Left ventricle myocardium inferior (tissue), 1 donor: ENCODE measurements around the gene KLHL11. TPM values are rescaled to one million over a fixed set of nuclear protein-coding genes. Genes with fewer than 3 reads are reported as not detected.

Experiments
- DNase-seq: peaks from one replicate; pipeline ENCODE4 v3.0.0-alpha.2; 2020
- H3K27ac ChIP-seq: fragments of 200-600 bp; replicated peaks from 2 replicates; pipeline ENCODE4 v1.8.0; 2021
- H3K27me3 ChIP-seq: fragments of 200-600 bp; 2 replicates; pipeline ENCODE4 v1.8.0; 2021; ENCODE audit warnings: low read depth
- H3K36me3 ChIP-seq: fragments of 200-600 bp; 2 replicates; pipeline ENCODE4 v1.8.0; 2021
- H3K4me1 ChIP-seq: fragments of 200-600 bp; 2 replicates; pipeline ENCODE4 v1.8.0; 2021
- H3K4me3 ChIP-seq: fragments of 200-600 bp; 2 replicates; pipeline ENCODE4 v1.8.0; 2021; ENCODE audit warnings: mild to moderate bottlenecking, moderate library complexity
- H3K9me3 ChIP-seq: fragments of 200-600 bp; replicated peaks from 2 replicates; pipeline ENCODE4 v1.8.0; 2021
- intact Hi-C: fragments of 100-400 bp; cut with micrococcal nuclease; formaldehyde crosslinking; loops from one replicate; pipeline ENCODE4 v1.11.0; 2022
- total RNA-seq: library from RNA; stranded (reverse); fragmentation: NEBNext Ultra II Directional; extraction: Animal tissue kit (Norgen Biotek cat#: 25700); gene quantifications from one replicate; pipeline ENCODE4 v1.2.1, GENCODE V29; 2021
- TF ChIP-seq, protein P1 (sequence below): fragments of 200-600 bp; IDR thresholded peaks from 2 replicates; pipeline ENCODE4 v1.8.0; 2021; ENCODE audit warnings: antibody characterized with exemption, mild to moderate bottlenecking, borderline replicate concordance
- donor health status: DM: no; HTN: yes; CAD: no; lungs with severe emphysema.

Gene KLHL11
- total RNA-seq, 1 donor from 2014 or later = 3.5 TPM

DNA sequence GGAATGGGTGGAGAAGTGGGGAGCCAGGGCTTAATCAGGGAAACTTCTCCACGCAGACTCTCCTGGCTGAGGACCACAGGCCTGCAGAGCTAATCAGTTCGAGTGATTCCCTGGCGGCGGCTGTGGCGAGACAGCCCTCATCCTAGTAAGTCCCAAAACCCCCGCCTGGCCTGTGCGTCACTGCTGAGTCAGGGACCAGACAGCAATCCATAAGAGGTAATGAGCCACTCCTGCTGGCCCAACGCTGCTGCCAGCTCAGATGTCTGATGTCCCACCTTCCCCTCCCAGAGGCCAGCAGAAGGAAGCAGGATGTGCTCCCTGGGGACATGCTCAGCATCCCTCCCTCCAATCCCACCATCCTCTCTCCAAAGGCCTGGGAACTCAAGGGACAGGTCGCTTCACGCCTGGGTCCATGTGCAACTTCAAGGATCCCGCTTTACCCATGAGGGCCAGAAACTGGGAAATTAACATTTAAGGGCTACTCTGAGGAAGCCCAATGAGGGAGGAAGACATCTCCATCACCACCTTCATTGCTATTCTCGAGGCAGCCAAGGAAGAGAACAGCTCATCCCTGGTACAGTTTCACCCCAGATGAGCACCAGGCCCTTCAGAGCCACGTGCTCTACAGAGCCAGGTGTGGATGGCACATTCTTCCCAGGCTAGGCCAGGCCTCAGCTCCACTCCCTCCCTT lies 45.6 kb upstream of the KLHL11 start:
- no peaks in the 10 kb centered on the region for H3K27me3 ChIP-seq
- no peak overlapping the region for H3K27ac ChIP-seq
- peaks cover 77% of the 10 kb centered on the region for H3K36me3 ChIP-seq
- no peak for DNase-seq
- TF ChIP-seq, protein P1, sequence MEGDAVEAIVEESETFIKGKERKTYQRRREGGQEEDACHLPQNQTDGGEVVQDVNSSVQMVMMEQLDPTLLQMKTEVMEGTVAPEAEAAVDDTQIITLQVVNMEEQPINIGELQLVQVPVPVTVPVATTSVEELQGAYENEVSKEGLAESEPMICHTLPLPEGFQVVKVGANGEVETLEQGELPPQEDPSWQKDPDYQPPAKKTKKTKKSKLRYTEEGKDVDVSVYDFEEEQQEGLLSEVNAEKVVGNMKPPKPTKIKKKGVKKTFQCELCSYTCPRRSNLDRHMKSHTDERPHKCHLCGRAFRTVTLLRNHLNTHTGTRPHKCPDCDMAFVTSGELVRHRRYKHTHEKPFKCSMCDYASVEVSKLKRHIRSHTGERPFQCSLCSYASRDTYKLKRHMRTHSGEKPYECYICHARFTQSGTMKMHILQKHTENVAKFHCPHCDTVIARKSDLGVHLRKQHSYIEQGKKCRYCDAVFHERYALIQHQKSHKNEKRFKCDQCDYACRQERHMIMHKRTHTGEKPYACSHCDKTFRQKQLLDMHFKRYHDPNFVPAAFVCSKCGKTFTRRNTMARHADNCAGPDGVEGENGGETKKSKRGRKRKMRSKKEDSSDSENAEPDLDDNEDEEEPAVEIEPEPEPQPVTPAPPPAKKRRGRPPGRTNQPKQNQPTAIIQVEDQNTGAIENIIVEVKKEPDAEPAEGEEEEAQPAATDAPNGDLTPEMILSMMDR = no peak
- intact Hi-C loops = no loop called here
- H3K9me3 ChIP-seq = no peaks in the 10 kb centered on the region
- H3K4me1 ChIP-seq = peaks cover 22% of the 10 kb centered on the region
- no peak overlapping the region for H3K4me3 ChIP-seq

DNA sequence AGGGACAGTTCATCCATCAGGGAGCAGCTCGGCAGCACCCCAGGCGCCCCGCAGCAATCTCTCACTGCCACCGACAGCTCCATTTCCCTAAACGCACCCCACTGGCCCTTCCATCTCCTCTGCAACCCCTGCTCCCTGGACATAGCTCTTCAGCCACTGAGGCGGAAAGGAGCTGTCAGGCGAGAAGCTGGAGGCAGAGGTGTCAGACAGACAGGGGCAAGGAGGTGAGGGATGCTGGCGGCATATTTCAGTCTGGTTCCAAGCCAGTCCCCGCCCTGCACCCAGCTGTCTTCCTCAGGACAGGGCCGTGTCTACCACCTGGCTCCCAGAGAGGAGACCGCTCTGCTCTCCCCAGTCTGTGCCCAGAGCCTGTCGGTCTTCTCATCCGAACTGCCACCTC lies 43.9 kb upstream of the KLHL11 start:
- peaks cover 7% of the 10 kb centered on the region for H3K4me1 ChIP-seq
- TF ChIP-seq, protein P1 = no peak
- H3K9me3 ChIP-seq = no peaks in the 10 kb centered on the region
- no peak overlapping the region for H3K4me3 ChIP-seq
- H3K27me3 ChIP-seq = no peaks in the 10 kb centered on the region
- H3K36me3 ChIP-seq = peaks cover 92% of the 10 kb centered on the region
- no peak overlapping the region for H3K27ac ChIP-seq
- no peak for DNase-seq
- intact Hi-C loops = no loop called here

DNA sequence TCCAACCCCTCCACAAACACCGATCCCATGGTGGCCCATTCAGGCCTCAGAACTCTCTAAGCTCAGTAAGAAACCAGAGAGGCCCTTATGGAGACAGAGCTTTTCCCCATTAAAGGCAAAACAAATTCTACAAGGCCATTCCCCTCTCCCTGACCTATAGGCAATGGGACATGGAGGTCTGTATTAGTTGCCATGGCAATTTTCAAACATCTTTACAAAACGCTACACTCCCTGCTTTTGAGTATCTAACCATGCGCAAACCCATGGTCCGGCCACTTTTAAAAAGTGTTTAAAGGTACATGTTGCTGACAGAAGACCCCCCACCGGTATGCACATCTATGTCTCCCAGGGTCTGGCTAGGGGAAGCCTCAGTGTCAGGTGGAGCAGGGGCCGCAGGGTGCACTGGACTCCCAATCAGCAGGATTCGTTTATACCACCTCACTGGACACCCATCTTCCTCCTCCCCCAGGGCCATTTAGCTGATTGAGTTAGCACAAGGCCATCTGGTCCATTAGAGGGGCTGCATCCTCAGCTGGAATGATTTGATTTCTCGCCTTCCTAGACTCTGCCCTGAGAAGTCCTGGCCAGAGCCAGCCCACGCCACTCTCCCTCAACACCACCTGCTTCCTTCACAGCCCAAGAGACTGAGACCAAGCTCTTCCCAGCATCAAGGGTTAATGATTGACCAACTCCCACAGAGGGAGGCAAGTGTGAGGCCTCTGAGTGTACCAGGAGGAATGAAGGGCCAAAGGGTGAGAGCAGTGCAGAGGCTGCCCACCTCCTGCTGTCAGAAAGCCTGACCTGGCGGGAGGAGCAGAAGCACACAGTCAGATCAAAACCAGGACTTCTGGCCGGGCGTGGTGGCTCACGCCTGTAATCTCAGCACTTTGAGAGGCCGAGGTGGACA lies 42.7 kb upstream of the KLHL11 start:
- intact Hi-C loops = no loop called here

DNA sequence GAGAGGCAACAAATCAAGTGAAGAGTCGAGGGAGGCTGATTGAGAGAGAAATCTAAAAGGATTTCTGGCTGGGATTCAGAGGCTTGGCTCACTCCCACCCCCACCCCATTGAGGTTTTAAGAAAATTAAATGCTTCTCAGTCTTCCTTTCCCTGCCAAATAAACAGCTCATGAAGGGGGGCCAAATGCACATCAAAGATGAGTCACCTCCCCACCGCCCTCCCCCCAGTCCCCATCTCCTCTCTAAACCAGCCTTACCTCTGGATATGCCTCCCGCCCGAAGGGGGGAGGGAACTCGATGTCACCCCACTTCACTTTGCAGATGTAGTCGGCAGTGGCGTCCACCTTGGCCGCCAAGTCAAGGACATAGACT lies 41.9 kb upstream of the KLHL11 start:
- Histone ChIP-seq H3K4me1 (no peaks in the 10 kb centered on the region), H3K27ac (no peak overlapping the region), H3K27me3 (no peaks in the 10 kb centered on the region), H3K9me3 (no peaks in the 10 kb centered on the region), H3K4me3 (no peak overlapping the region), H3K36me3 (peaks cover 93% of the 10 kb centered on the region)
- TF ChIP-seq, protein P1 = no peak
- no peak for DNase-seq
- intact Hi-C loops = no loop called here

More for the DNA sequence above, 42.7 kb upstream of the KLHL11 start:
- TF ChIP-seq, protein P1 = no peak
- Histone ChIP-seq H3K27ac (no peak overlapping the region), H3K36me3 (peaks cover 93% of the 10 kb centered on the region), H3K4me3 (no peak overlapping the region), H3K27me3 (no peaks in the 10 kb centered on the region), H3K9me3 (no peaks in the 10 kb centered on the region), H3K4me1 (no peaks in the 10 kb centered on the region)
- no peak for DNase-seq

DNA sequence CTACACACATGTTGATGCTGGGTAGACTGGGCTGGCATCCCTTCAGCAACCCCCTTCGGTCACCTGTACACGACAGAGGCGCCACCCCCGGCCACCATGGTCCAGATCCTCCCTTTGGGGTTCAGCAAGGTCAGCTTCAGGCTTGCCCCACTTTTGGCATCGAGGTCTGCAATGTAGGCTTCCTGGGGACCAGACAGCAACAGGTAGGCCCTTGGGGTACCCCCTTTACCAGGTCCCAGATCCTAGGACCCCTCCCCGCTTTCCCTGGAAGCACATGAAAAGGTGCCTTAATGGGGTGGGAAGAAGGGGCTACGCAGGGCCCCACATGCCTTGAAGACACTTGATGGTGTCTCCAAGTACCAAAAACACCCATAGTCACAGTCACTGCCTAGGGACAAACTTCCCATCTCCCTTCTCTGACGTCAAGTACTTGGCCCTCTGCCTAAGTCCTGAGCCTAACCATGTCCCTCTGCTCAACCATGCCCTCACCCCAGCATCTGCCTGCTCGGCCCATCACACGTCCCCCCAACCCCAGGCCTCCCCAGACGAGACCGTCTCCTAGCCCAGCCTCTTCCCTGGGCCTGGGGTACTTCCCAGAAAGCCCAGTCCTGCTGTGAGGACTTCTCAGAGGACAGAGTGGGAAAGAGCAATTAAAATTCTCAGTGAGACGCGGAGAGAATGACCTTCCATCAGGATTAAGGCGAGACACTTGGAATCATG lies 41.4 kb upstream of the KLHL11 start:
- no peak overlapping the region for H3K4me3 ChIP-seq
- H3K27ac ChIP-seq = no peak overlapping the region
- H3K9me3 ChIP-seq = no peaks in the 10 kb centered on the region
- no peaks in the 10 kb centered on the region for H3K27me3 ChIP-seq
- H3K4me1 ChIP-seq = no peaks in the 10 kb centered on the region
- H3K36me3 ChIP-seq = peaks cover 93% of the 10 kb centered on the region
- TF ChIP-seq, protein P1 = no peak
- DNase-seq = no peak
- intact Hi-C loops = no loop called here
